ENCODE measurements around the gene EID3. TPM values are rescaled to one million over a fixed set of nuclear protein-coding genes. Genes with fewer than 3 reads are reported as not detected.

The EID3 gene
- polyA plus RNA-seq, 3 donors = 0.64 to 1.0 (median 0.65) TPM

GRCh38 chr12:104312202-104312601 is 8.7 kb downstream of the EID3 start:
- Histone ChIP-seq H2AFZ (ENCODE audit: insufficient read depth, low read depth, low read length, poor library complexity, severe bottlenecking) (no peak overlapping the region), H3K9ac (ENCODE audit: insufficient read depth, low read length, poor library complexity, severe bottlenecking) (no peak overlapping the region), H3K36me3 (replicated peaks in 1 of 2; ENCODE audit: control insufficient read depth in 1 of 2, insufficient read depth in 2 of 2, low read length in 2 of 2) (peaks cover 58 to 72% of the 10 kb centered on the region in 2 donors), H3K4me3 (replicated peaks in 1 of 3; ENCODE audit: low read depth in 2 of 3, low read length in 3 of 3) (no peak overlapping the region), H3K79me2 (ENCODE audit: insufficient read depth, low read length) (peaks cover 40% of the 10 kb centered on the region), H4K20me1 (ENCODE audit: insufficient read depth, low read length) (peaks cover 56% of the 10 kb centered on the region), H3K4me2 (replicated peaks; ENCODE audit: extremely low read depth, low read length, poor library complexity, severe bottlenecking) (no peak overlapping the region), H3K9me3 (replicated peaks in 1 of 2; ENCODE audit: control insufficient read depth in 1 of 2, insufficient read depth in 1 of 2, low read length in 2 of 2) (no peaks in the 10 kb centered on the region), H3K27me3 (ENCODE audit: control insufficient read depth in 2 of 2, insufficient read depth in 2 of 2, low read length in 2 of 2) (no peaks in the 10 kb centered on the region), H3K4me1 (ENCODE audit: control insufficient read depth in 1 of 2, insufficient read depth in 2 of 2, low read length in 2 of 2) (peaks cover 5 to 6% of the 10 kb centered on the region in 2 donors), H3K27ac (ENCODE audit: low read depth in 1 of 2, low read length in 2 of 2) (no peak overlapping the region)
- Mint-ChIP-seq H3K4me3 (no peak overlapping the region), H3K27ac (no peak overlapping the region), H3K9me3 (no peaks in the 10 kb centered on the region), H3K36me3 (peaks cover 55 to 61% of the 10 kb centered on the region in 2 donors), H3K27me3 (ENCODE audit: low read depth in 3 of 3) (peaks cover 0 to 2% (median 0%) of the 10 kb centered on the region in 3 donors), H3K4me1 (peaks cover 10% of the 10 kb centered on the region)
- intact Hi-C loops (cut with micrococcal nuclease) = no loop called here
- TF ChIP-seq CTCF (IDR thresholded peaks at IDR 0.05) = no peak
- no CpG with 5 or more reads among the region's 1 CpG for WGBS (ENCODE audit: insufficient coverage)
- DNase-seq = no peak

- TF ChIP-seq CTCF (IDR thresholded peaks at IDR 0.05) = no peak
- no peak overlapping the region for H3K4me3 Mint-ChIP-seq
- Histone ChIP-seq H3K4me3 (replicated peaks in 1 of 3; ENCODE audit: low read depth in 2 of 3, low read length in 3 of 3) (no peak overlapping the region), H3K4me1 (ENCODE audit: control insufficient read depth in 1 of 2, insufficient read depth in 2 of 2, low read length in 2 of 2) (peaks cover 5 to 6% of the 10 kb centered on the region in 2 donors), H3K9me3 (replicated peaks in 1 of 2; ENCODE audit: control insufficient read depth in 1 of 2, insufficient read depth in 1 of 2, low read length in 2 of 2) (no peaks in the 10 kb centered on the region), H3K27me3 (ENCODE audit: control insufficient read depth in 2 of 2, insufficient read depth in 2 of 2, low read length in 2 of 2) (no peaks in the 10 kb centered on the region), H3K27ac (ENCODE audit: low read depth in 1 of 2, low read length in 2 of 2) (no peak overlapping the region), H2AFZ (ENCODE audit: insufficient read depth, low read depth, low read length, poor library complexity, severe bottlenecking) (no peak overlapping the region), H3K9ac (ENCODE audit: insufficient read depth, low read length, poor library complexity, severe bottlenecking) (no peak overlapping the region), H4K20me1 (ENCODE audit: insufficient read depth, low read length) (peaks cover 54% of the 10 kb centered on the region), H3K4me2 (replicated peaks; ENCODE audit: extremely low read depth, low read length, poor library complexity, severe bottlenecking) (no peak overlapping the region), H3K36me3 (replicated peaks in 1 of 2; ENCODE audit: control insufficient read depth in 1 of 2, insufficient read depth in 2 of 2, low read length in 2 of 2) (peaks cover 62 to 76% of the 10 kb centered on the region in 2 donors), H3K79me2 (ENCODE audit: insufficient read depth, low read length) (peaks cover 36% of the 10 kb centered on the region)
- H3K27me3 Mint-ChIP-seq (ENCODE audit: low read depth in 3 of 3) = peaks cover 0 to 2% (median 0%) of the 10 kb centered on the region in 3 donors
- H3K27ac Mint-ChIP-seq = peak overlapping the region in 1 of 7 donors; percentile 31
- H3K9me3 Mint-ChIP-seq = no peaks in the 10 kb centered on the region
- intact Hi-C loops (cut with micrococcal nuclease) = no loop called here
- no peak for DNase-seq
- peaks cover 7% of the 10 kb centered on the region for H3K4me1 Mint-ChIP-seq
- WGBS (ENCODE audit: insufficient coverage) = no CpG with 5 or more reads among the region's 1 CpG
- peaks cover 58 to 66% of the 10 kb centered on the region in 2 donors for H3K36me3 Mint-ChIP-seq
These were observed 9.1 kb downstream of the EID3 start for GRCh38 chr12:104312654-104313053.
